ENCODE results near the gene SMC5.
"Not testable (repeated sequence)": the region's sequence is repeated elsewhere in the genome, so short reads cannot be mapped to it uniquely, and the experiment has no call there.

The SMC5 gene

DNA sequence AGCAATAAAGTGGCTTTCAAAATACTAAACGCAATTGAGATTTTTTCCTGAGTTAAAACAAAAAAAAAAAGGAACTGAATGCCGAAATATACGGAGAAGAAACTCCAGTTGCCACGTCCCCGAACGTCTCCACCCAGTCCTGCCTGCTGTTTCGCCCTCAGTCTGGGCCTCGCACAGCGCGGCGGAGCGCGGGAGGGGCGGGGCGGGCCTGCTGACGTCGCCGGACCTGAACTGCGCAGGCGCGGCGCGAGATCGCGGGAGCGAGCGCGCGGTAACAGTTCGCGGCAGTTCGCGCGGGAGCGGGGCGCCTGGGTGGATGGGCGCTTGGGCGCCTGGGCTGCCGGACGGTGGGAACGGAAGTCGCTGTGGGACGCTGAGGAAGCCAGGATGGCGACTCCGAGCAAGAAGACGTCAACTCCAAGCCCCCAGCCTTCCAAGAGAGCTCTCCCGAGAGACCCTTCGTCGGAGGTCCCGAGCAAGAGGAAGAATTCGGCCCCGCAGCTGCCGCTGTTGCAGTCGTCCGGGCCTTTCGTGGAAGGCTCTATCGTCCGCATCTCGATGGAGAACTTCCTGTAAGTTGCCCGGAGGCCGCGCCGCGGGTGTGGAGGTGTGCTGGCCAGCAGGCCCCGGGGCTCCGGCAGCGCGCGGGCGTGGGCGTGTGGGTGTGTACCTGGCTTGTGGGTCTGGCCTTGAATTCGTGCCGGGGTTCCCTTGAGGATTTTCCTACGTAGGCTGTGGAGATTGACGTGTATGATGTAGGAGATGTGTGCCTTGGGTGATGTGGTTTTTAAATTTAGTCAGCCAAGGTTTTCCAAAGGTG lies at the start of gene SMC5:
Gene SMC5, plus strand, starts transcription at position 287 of the 820 bp plus-strand sequence. Its CDS starts 101 bp downstream, at position 388.
- no peak for FAIRE-seq

GRCh38 chr9:70217029-70217428 lies 41.7 kb upstream of the SMC5 start:
- no peak for FAIRE-seq

- no peak for FAIRE-seq
These were observed 40.0 kb upstream of the SMC5 start for GRCh38 chr9:70218767-70219166.

DNA sequence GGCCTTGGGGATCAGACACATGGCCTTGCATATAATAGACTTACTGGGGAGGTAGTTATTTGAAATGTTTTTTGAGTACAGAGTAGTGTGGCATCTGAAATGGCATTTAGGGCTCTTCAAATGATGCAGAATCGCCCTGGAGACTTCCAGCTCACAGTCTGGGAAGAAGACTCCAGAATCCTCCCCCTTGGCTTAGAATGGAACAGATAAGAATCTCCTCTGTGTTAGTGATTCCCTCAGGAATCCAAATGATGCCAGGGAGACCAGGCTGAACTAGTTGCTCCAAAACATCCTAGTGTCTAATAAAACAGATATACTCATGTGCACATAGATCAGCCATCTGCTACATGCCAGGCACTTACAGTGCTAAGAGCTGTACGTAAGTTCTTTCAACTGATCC lies 38.6 kb upstream of the SMC5 start:
- FAIRE-seq = no peak

- FAIRE-seq = no peak
These were observed 36.4 kb upstream of the SMC5 start for GRCh38 chr9:70222354-70222753.

DNA sequence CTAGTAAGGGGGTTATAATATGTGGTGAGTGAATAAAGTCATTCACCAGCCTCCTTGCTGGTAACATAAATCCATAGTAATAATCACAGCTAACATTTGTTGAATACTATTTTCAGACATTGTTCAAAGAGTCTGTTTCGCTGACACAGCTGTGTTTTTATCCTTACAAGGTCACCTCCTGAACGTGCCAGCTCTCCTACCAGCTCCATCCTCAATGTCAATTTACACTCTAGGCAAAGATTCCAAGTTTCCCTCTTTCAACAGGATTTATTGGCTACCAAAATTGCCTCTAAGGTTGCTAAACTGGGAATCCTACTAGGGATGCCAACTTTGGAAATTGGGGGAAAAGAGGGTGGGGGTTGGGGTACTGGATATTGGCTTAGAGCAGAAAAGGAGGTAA lies 30.7 kb upstream of the SMC5 start:
- FAIRE-seq = no peak

GRCh38 chr9:70228611-70229010 lies 30.2 kb upstream of the SMC5 start:
- FAIRE-seq = no peak

DNA sequence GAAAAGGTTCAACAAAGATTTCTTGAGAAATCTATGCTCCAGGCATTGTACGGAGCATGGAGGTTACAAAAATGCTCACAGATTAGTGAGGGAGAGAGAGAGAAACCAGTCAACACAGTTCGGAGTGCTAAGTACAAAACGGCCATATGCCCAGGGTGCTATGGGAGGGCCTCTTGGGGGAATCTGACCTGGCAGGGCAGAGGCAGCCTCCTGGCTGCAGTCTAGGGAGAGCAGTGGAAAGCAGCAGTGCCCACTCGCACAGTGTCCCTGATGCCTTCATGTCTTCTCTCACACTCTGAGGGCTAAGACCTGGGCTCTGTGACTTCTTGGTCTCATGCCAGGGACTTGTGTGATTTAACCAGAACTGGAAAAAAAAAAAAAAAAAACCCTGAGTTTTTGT lies 29.8 kb upstream of the SMC5 start:
- FAIRE-seq = no peak

- no peak for FAIRE-seq
These were observed 29.2 kb upstream of the SMC5 start for GRCh38 chr9:70229579-70229978.

DNA sequence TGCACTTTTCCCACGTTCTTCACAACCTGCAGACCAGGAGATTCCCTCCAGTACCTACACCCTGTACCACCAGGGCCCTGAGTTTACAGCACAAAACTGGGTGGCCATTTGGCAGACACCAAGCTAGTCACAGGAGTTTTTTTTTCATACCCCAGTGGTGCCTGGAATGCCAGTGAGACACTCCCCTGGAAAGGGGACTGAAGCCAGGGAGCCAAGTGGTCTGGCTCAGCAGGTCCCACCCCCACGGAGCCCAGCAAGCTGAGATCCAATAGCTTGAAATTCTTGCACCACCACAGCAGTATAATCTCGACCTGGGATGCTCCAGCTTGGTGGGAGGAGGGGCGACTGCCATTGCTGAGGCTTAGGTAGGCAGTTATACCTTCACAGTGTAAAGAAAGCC lies 26.3 kb upstream of the SMC5 start:
- FAIRE-seq = no peak

- not testable (repeated sequence) for FAIRE-seq
These were observed 24.6 kb upstream of the SMC5 start for GRCh38 chr9:70234208-70234607.

- not testable (repeated sequence) for FAIRE-seq
These were observed 12.8 kb upstream of the SMC5 start for GRCh38 chr9:70245952-70246351.

- FAIRE-seq = no peak
These were observed 8.6 kb upstream of the SMC5 start for GRCh38 chr9:70250221-70250620.

GRCh38 chr9:70255486-70255885 lies 3.3 kb upstream of the SMC5 start:
- FAIRE-seq = no peak

DNA sequence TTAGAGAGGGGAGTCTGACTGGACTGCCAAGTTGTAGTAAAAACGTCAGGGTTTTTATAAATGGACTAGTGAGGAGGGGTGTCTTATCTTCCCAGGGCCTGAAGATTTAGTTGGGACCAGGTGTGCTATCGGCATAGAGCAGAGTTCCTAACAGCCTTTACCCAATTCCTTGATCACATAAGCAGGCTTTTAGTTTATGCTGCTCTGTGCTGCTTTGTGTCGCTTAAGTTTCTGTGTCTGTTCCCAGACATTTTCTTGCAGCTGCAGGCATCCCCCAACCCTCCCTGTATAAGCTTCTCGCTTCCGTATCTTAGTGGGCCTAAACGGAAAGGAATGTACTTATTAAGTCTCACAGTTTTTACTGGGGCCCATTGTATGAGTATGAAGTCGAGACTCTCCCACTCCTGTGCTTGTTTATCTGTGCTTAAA lies 2.6 kb upstream of the SMC5 start:
- FAIRE-seq = no peak

DNA sequence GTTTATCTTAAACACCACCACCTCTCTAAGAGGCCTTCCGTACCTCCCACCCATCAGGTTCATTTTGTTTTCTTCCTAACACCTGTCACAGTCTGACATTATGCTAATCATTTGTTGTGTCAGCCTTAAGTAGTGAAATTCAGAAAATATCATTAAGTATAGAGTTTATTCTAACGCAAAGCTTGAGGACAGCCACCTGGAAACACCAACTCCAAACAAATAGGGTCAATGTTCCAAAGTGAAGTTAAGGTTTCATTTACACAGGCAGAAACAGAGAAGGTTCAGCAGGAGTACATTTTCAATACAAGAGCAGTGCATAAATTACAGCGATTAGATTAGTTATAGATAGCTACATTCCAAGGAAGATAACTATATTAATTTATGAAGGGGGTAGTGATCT lies 1.3 kb upstream of the SMC5 start:
- FAIRE-seq = no peak

GRCh38 chr9:70257991-70258691 lies 637 bp upstream of the SMC5 start:
- FAIRE-seq = no peak

- no peak for FAIRE-seq
These were observed 679 bp downstream of the SMC5 start for GRCh38 chr9:70259512-70259802.

DNA sequence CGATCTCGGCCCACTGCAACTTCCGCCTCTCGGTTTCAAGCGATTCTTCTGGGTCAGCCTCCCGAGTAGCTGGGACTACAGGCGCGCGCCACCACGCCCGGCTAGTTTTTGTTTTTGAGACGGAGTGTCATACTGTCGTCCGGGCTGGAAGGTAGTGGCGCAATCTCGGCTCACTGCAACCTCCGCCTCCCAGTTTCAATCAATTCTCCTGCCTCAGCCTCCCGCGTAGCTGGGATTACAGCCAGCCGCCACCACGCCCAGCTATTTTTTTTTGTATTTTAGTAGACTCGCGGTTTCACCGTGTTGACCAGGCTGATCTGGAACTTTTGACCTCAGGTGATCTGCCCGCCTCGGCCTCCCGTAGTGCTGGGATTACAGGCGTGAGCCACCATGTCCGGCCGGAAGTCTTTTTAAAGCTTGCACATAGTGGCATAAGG lies 1.2 kb downstream of the SMC5 start:
- no peak for FAIRE-seq

- FAIRE-seq = no peak
These were observed 1.8 kb downstream of the SMC5 start for GRCh38 chr9:70260606-70261005.

GRCh38 chr9:70261131-70261870 lies 2.5 kb downstream of the SMC5 start:
- no peak for FAIRE-seq

DNA sequence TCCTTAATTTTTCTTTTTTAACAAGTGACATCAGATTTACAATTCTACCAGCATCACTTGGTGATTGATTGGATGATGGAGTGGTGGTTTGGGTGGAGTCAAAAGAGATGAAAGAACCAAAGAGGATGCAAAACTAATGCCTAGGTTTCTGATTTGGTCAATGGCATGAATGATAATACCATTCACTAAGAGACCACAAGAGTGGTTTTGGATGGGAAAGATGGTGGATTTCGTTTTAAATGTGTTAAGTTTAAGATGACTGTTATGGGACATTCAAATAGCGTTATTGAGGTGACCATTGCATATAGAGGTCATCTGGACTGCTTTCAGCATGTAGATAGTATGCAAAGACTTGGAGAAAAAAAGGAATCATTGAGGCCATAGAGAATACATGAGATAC lies 3.6 kb downstream of the SMC5 start:
- FAIRE-seq = no peak

DNA sequence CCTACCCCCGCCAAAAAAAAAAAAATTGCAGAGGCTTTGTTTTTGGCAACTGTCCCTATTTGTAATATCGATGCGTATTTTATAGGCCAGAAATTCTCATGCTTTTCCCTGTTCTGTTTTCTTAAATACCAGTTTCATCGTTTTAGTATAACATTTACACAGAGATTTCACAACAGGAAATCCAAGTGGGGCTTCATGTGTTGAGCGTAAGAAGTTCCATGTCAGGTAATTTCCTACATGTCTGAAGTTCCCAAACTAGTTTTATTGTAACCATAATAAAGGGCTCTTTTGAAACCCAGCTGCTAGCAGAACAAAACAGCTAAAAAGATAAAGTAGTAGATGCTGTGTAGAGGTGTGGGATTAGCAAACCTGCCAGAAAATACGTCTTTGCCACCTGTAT lies 4.2 kb downstream of the SMC5 start:
- FAIRE-seq = no peak

DNA sequence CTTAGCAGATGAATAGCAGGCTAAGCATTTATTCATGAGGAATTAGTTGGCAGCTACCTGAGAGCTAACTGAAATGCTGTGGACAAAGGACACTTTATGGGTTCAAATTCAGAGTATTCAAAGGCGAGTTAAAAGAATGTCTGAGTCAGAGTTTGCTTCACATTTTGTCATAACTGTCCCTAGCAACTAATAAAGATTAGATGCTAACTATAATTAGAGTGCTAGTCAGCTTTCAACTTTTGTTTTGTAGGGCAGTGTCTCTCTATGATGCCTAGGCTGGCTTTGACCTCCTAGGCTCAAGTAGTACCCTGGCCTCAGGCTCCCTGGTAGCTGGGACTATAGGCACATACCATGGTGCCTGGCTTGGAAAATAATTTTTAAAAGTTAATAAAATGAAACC lies 4.6 kb downstream of the SMC5 start:
- no peak for FAIRE-seq

Data from TTC549 (cell line).